Immature natural killer cell (primary cell): Measurements from ENCODE around the gene PTDSS2. TPM values are rescaled to one million over a fixed set of nuclear protein-coding genes. Genes with fewer than 3 reads are reported as not detected.
"Not testable (repeated sequence)": the region's sequence is repeated elsewhere in the genome, so short reads cannot be mapped to it uniquely, and the experiment has no call there.

Source experiments
- DNase-seq, 3 donors: peaks; one replicate each; pipeline ENCODE4 v3.0.0; 2022; ENCODE audit warnings: mixed read lengths in 1 of 3
- H3K27ac Mint-ChIP-seq, 6 donors: one replicate each; pipeline ENCODE4 v1.8.0; 2020; ENCODE audit warnings: mixed read lengths in 6 of 6, mild to moderate bottlenecking in 5 of 6, inconsistent platforms in 4 of 6, moderate library complexity in 3 of 6
- H3K27me3 Mint-ChIP-seq, 3 donors: one replicate each; pipeline ENCODE4 v1.8.0; 2020 to 2021; ENCODE audit warnings: low read depth in 3 of 3, mild to moderate bottlenecking in 3 of 3, mixed read lengths in 3 of 3, moderate library complexity in 3 of 3, inconsistent platforms in 1 of 3
- H3K36me3 Mint-ChIP-seq, 3 donors: one replicate each; pipeline ENCODE4 v1.8.0; 2020; ENCODE audit warnings: mixed read lengths in 3 of 3, inconsistent platforms in 2 of 3, mild to moderate bottlenecking in 2 of 3
- H3K4me1 Mint-ChIP-seq, 2 donors: one replicate each; pipeline ENCODE4 v1.8.0; 2020; ENCODE audit warnings: inconsistent platforms in 2 of 2, mild to moderate bottlenecking in 2 of 2, mixed read lengths in 2 of 2, moderate library complexity in 1 of 2
- H3K4me3 Mint-ChIP-seq, 5 donors: one replicate each; pipeline ENCODE4 v1.8.0; 2020; ENCODE audit warnings: mild to moderate bottlenecking in 5 of 5, mixed read lengths in 5 of 5, inconsistent platforms in 3 of 5, moderate library complexity in 3 of 5
- H3K9me3 Mint-ChIP-seq, 6 donors: one replicate each; pipeline ENCODE4 v1.8.0; 2020; ENCODE audit warnings: mild to moderate bottlenecking in 6 of 6, mixed read lengths in 6 of 6, inconsistent platforms in 4 of 6, moderate library complexity in 3 of 6
- polyA plus RNA-seq, 3 donors: library from polyadenylated mRNA; unstranded; fragments of 300-500 nt; fragmentation: Illumina TruSeq; gene quantifications; one replicate each; pipeline ENCODE4 v1.2.3, GENCODE V29; 2021

The PTDSS2 gene
- 10 to 100 TPM; 11.5 to 17.3 (median 16.1) TPM for polyA plus RNA-seq

- H3K9me3 Mint-ChIP-seq: no peaks in the 10 kb centered on the region
- no peaks in the 10 kb centered on the region for H3K36me3 Mint-ChIP-seq
- peak within 1 kb of the TSS; percentile 94 to 97 (median 95) for H3K4me3 Mint-ChIP-seq
- H3K27me3 Mint-ChIP-seq: peaks cover 14 to 19% (median 14%) of the 10 kb centered on the region in 3 donors
- peak; percentile 93 to 94 (median 94) for DNase-seq
- H3K27ac Mint-ChIP-seq: peak within 1 kb of the TSS; percentile 91 to 98 (median 96)
- peaks cover 21 to 25% of the 10 kb centered on the region in 2 donors for H3K4me1 Mint-ChIP-seq
Measured at GRCh38 chr11:449889-450808, at the start of gene PTDSS2. TSS of gene PTDSS2 (plus strand) at chr11:450279. CDS start at chr11:450456, 177 bp downstream.

GRCh38 chr11:401196-401595, 48.9 kb upstream of the PTDSS2 start:
- not testable (repeated sequence) for H3K9me3 Mint-ChIP-seq, H3K4me3 Mint-ChIP-seq, DNase-seq, H3K36me3 Mint-ChIP-seq, H3K27ac Mint-ChIP-seq
- H3K27me3 Mint-ChIP-seq: peaks cover 5 to 11% (median 9%) of the 10 kb centered on the region in 3 donors
- H3K4me1 Mint-ChIP-seq: peaks cover 0 to 18% of the 10 kb centered on the region in 2 donors

GRCh38 chr11:403021-403760, 46.9 kb upstream of the PTDSS2 start:
- H3K4me1 Mint-ChIP-seq: peaks cover 0 to 15% of the 10 kb centered on the region in 2 donors
- no peaks in the 10 kb centered on the region for H3K36me3 Mint-ChIP-seq
- no peak overlapping the region for H3K4me3 Mint-ChIP-seq
- H3K9me3 Mint-ChIP-seq: no peaks in the 10 kb centered on the region
- H3K27ac Mint-ChIP-seq: no peak overlapping the region
- H3K27me3 Mint-ChIP-seq: peaks cover 8 to 18% (median 10%) of the 10 kb centered on the region in 3 donors
- no peak for DNase-seq

GRCh38 chr11:403761-404431, 46.2 kb upstream of the PTDSS2 start:
- no peak for DNase-seq
- H3K4me3 Mint-ChIP-seq: peak overlapping the region in 1 of 5 donors; percentile 3
- H3K9me3 Mint-ChIP-seq: no peaks in the 10 kb centered on the region
- peak overlapping the region in 2 of 6 donors; percentile 13 to 50 for H3K27ac Mint-ChIP-seq
- peaks cover 8 to 15% (median 10%) of the 10 kb centered on the region in 3 donors for H3K27me3 Mint-ChIP-seq
- peaks cover 0 to 16% of the 10 kb centered on the region in 2 donors for H3K4me1 Mint-ChIP-seq
- no peaks in the 10 kb centered on the region for H3K36me3 Mint-ChIP-seq

GRCh38 chr11:404551-405264, 45.4 kb upstream of the PTDSS2 start:
- Mint-ChIP-seq H3K27ac (peak overlapping the region; percentile 40 to 82 (median 68)), H3K4me1 (peaks cover 0 to 15% of the 10 kb centered on the region in 2 donors), H3K4me3 (peak overlapping the region in 2 of 5 donors; percentile 3 to 21), H3K36me3 (no peaks in the 10 kb centered on the region), H3K9me3 (no peaks in the 10 kb centered on the region), H3K27me3 (peaks cover 7 to 11% (median 8%) of the 10 kb centered on the region in 3 donors)
- DNase-seq: no peak

GRCh38 chr11:405323-405953, 44.6 kb upstream of the PTDSS2 start:
- DNase-seq: no peak
- H3K4me3 Mint-ChIP-seq: peak overlapping the region in 1 of 5 donors; percentile 21
- peaks cover 0 to 15% of the 10 kb centered on the region in 2 donors for H3K4me1 Mint-ChIP-seq
- no peaks in the 10 kb centered on the region for H3K9me3 Mint-ChIP-seq
- no peaks in the 10 kb centered on the region for H3K36me3 Mint-ChIP-seq
- peak overlapping the region; percentile 58 to 82 (median 73) for H3K27ac Mint-ChIP-seq
- peaks cover 7 to 8% (median 7%) of the 10 kb centered on the region in 3 donors for H3K27me3 Mint-ChIP-seq

GRCh38 chr11:405954-406795, 43.9 kb upstream of the PTDSS2 start:
- no peaks in the 10 kb centered on the region for H3K9me3 Mint-ChIP-seq
- H3K27ac Mint-ChIP-seq: peak overlapping the region in 5 of 6 donors; percentile 7 to 80 (median 46)
- H3K27me3 Mint-ChIP-seq: peaks cover 7 to 8% (median 7%) of the 10 kb centered on the region in 3 donors
- H3K4me1 Mint-ChIP-seq: peaks cover 0 to 15% of the 10 kb centered on the region in 2 donors
- peak overlapping the region in 1 of 5 donors; percentile 21 for H3K4me3 Mint-ChIP-seq
- DNase-seq: no peak
- H3K36me3 Mint-ChIP-seq: no peaks in the 10 kb centered on the region

GRCh38 chr11:406796-407650, 43.1 kb upstream of the PTDSS2 start:
- no peaks in the 10 kb centered on the region for H3K36me3 Mint-ChIP-seq
- H3K4me1 Mint-ChIP-seq: peaks cover 0 to 15% of the 10 kb centered on the region in 2 donors
- peaks cover 7 to 8% (median 7%) of the 10 kb centered on the region in 3 donors for H3K27me3 Mint-ChIP-seq
- H3K9me3 Mint-ChIP-seq: no peaks in the 10 kb centered on the region
- peak overlapping the region in 4 of 5 donors; percentile 12 to 46 (median 28) for H3K4me3 Mint-ChIP-seq
- H3K27ac Mint-ChIP-seq: peak overlapping the region; percentile 62 to 84 (median 82)
- peak; percentile 99 for DNase-seq

- DNase-seq: no peak
- no peaks in the 10 kb centered on the region for H3K9me3 Mint-ChIP-seq
- peaks cover 7 to 8% (median 7%) of the 10 kb centered on the region in 3 donors for H3K27me3 Mint-ChIP-seq
- H3K4me1 Mint-ChIP-seq: peaks cover 0 to 16% of the 10 kb centered on the region in 2 donors
- peak overlapping the region; percentile 9 to 46 (median 18) for H3K4me3 Mint-ChIP-seq
- H3K36me3 Mint-ChIP-seq: no peaks in the 10 kb centered on the region
- peak overlapping the region; percentile 62 to 84 (median 78) for H3K27ac Mint-ChIP-seq
Measured at GRCh38 chr11:407651-408123, 42.4 kb upstream of the PTDSS2 start.

GRCh38 chr11:408154-409007, 41.7 kb upstream of the PTDSS2 start:
- Mint-ChIP-seq H3K9me3 (no peaks in the 10 kb centered on the region), H3K27me3 (peaks cover 7 to 8% (median 7%) of the 10 kb centered on the region in 3 donors), H3K4me3 (no peak overlapping the region), H3K27ac (peak overlapping the region in 4 of 6 donors; percentile 76 to 84 (median 83)), H3K4me1 (peaks cover 0 to 23% of the 10 kb centered on the region in 2 donors), H3K36me3 (no peaks in the 10 kb centered on the region)
- no peak for DNase-seq
